ENCODE data around the gene SCD5. TPM values are rescaled to one million over a fixed set of nuclear protein-coding genes. Genes with fewer than 3 reads are reported as not detected.
"Not testable (repeated sequence)": the region's sequence is repeated elsewhere in the genome, so short reads cannot be mapped to it uniquely, and the experiment has no call there.

SCD5 gene
- total RNA-seq, 1 donor: 6.9 TPM

DNA sequence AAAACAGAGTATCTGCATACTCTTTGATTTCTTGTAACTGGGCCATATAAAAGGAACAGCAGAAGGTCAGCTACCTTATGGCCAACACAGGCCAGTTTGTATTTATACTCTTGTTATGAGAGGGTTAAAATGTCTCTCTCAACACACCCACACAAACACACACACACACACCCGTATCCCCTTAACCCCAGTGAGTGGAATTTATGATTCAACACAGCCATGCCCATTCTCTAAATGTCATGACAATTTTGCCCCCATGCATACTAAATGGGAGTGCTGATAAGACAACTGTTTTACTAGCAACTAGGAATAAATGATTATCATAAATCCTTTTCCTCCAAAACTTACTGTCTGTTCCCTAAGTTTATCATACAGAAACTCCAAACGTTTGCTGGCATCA lies 22.1 kb upstream of the SCD5 start:
- TF ChIP-seq, protein P1, sequence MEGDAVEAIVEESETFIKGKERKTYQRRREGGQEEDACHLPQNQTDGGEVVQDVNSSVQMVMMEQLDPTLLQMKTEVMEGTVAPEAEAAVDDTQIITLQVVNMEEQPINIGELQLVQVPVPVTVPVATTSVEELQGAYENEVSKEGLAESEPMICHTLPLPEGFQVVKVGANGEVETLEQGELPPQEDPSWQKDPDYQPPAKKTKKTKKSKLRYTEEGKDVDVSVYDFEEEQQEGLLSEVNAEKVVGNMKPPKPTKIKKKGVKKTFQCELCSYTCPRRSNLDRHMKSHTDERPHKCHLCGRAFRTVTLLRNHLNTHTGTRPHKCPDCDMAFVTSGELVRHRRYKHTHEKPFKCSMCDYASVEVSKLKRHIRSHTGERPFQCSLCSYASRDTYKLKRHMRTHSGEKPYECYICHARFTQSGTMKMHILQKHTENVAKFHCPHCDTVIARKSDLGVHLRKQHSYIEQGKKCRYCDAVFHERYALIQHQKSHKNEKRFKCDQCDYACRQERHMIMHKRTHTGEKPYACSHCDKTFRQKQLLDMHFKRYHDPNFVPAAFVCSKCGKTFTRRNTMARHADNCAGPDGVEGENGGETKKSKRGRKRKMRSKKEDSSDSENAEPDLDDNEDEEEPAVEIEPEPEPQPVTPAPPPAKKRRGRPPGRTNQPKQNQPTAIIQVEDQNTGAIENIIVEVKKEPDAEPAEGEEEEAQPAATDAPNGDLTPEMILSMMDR (IDR thresholded peaks at IDR 0.05; ENCODE audit: insufficient read depth, low read depth, low read length): no peak
- no peak for DNase-seq (ENCODE audit: low read depth)
- H3K4me3 ChIP-seq (ENCODE audit: low read depth, low read length): no peak overlapping the region

DNA sequence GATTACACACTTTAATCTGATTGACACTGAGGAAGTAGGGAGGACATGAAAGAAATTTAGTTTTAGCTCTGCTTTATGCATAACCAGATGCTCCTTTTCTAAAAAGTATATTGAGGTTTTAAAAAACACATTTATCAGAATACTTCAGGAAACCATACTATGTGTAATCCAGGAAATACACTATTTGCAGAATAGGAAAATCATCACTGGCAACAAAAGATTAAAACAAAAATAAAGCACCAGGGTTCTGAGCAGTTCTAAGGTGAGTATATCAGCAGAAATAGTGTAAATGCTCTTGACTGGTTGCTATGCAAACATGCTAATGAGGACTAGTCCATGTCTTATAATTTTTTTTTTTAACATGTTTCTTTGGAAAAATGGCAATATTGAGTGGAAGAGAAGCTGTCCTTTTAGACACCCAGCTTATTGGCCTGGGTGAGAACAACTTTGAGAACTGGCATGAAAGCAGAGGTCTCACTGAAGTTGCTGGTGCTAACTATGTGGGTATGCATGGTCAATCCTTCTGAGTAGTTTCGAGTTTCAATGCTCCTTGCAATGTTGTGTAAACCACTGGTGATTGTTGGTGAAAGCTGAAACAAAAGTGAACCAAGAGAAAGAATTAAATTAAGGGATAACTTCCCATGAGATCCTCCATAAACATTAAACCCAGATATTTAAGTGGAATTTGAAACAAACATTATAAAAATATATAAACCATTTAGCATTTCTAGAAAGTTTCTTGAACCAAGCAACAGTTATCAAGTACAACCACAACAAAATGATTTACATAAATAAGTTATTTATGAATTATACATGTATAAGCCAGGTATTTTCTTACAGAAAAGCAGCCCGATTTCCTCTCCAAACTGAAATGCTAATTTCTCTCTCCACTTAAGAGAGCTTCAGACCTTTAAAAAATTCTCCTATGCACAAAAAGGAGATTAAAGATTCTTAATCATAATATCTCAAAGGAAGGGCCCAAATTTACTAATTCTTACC lies 20.4 kb upstream of the SCD5 start:
- TF ChIP-seq, protein P1 (IDR thresholded peaks at IDR 0.05; ENCODE audit: insufficient read depth, low read depth, low read length): no peak
- DNase-seq (ENCODE audit: low read depth): no peak
- H3K4me3 ChIP-seq (ENCODE audit: low read depth, low read length): no peak overlapping the region

DNA sequence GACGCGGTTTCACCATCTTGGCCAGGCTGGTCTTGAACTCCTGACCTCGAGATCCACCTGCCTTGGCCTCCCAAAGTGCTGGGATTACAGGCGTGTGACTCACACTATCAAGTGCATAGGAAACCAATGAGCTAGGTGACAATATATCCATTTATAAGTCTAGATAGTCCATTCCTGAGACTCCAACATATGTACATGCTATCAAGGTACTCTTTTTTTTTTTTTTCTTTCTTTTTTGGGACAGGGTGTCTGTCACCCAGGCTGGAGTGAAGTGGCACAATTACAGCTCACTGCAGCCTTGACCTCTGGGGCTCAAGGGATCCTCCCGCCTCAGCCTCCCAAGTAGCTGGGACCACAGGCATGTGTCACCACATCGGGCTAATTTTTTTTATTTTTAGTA lies 18.3 kb upstream of the SCD5 start:
- not testable (repeated sequence) for H3K4me3 ChIP-seq (ENCODE audit: low read depth, low read length)

DNA sequence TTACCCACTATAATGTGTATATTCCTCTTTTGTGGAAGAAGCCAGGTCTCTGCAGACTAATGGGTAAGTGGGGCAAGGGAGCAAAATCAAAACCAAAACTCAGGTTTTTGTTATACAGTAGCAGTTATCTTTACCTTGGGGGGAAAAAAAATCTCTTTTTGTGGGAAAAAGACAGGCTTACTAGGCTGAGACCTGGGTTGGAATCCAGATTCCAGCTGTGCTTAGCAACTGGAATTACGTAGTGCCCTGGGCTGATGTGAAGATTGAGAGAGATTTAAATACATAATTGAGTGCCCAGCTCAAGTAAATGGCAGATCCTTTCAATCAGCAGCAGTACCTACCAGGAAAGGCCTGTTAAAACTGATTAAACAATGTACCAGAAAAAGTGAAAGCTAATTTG lies 15.4 kb upstream of the SCD5 start:
- no peak for DNase-seq (ENCODE audit: low read depth)
- TF ChIP-seq, protein P1 (IDR thresholded peaks at IDR 0.05; ENCODE audit: insufficient read depth, low read depth, low read length): no peak
- no peak overlapping the region for H3K4me3 ChIP-seq (ENCODE audit: low read depth, low read length)

More for the DNA sequence above, 18.3 kb upstream of the SCD5 start:
- not testable (repeated sequence) for DNase-seq (ENCODE audit: low read depth)

DNA sequence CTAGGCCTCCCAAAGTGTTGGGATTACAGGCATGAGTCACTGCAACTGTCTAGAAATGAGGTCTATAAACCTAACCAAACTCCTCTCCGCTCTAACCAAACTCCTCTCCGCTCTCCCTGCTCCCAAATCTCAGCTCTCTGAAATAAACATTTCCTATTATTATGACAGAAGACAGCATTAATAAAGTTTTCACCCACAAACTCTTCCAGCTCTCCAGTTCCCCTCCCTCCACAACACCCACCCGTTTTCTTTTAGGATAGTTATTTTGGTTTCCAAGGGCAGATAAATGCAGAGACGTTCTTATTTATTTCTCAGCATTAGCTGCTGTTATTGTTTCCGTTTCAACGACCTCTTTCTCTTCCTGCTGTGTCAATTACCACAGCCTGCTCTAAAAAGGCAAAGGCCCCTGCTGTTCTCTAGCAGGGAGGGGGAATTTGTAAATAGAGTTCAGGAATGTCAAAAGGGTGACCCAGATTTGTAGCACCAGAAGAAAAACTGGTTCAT lies 13.3 kb upstream of the SCD5 start:
- peak; percentile 45 for DNase-seq (ENCODE audit: low read depth)
- TF ChIP-seq, protein P1 (IDR thresholded peaks at IDR 0.05; ENCODE audit: insufficient read depth, low read depth, low read length): no peak
- no peak overlapping the region for H3K4me3 ChIP-seq (ENCODE audit: low read depth, low read length)

DNA sequence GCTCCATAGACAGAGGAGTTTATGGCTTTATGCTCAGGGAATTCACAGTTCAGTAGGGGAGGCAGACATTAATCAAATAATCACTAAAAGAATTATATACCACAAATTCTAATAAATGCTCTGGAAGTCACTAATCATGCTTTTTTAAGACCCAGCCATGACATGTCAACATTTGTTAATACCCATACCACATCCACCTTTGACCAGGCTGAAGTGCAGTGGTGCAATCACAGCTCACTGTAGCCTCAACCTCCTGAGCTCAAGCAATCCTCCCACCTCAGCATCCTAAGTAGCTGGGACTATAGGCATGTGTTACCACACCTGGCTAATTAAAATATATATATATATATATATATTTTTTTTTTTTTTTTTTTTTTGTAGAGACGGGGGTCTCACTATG lies 12.8 kb upstream of the SCD5 start:
- no peak overlapping the region for H3K4me3 ChIP-seq (ENCODE audit: low read depth, low read length)
- DNase-seq (ENCODE audit: low read depth): no peak
- TF ChIP-seq, protein P1 (IDR thresholded peaks at IDR 0.05; ENCODE audit: insufficient read depth, low read depth, low read length): no peak

DNA sequence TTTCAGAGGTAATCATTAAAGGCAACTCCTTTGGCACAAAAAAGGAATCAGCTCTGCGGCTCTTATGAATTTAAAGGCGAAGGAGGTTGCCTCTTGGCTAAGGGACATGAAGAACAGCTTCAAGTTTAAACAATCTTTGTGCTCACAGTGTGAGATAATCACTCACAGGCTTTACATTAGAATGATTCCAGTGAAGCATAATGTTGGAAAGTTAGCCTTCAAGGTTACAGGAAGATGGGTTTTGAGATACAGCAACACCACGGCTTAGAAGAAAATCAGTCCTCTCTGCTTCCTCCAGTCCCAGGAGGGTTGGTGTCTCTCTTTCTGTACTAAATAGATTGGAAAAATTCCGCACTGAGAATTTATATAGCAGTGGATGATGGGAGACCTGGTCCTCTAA lies 11.6 kb upstream of the SCD5 start:
- DNase-seq (ENCODE audit: low read depth): no peak
- TF ChIP-seq, protein P1 (IDR thresholded peaks at IDR 0.05; ENCODE audit: insufficient read depth, low read depth, low read length): no peak
- no peak overlapping the region for H3K4me3 ChIP-seq (ENCODE audit: low read depth, low read length)

Measured in fibroblast of villous mesenchyme (primary cell).